Measurements from ENCODE around the gene VAV1. TPM values are rescaled to one million over a fixed set of nuclear protein-coding genes. Genes with fewer than 3 reads are reported as not detected.
"Not testable (repeated sequence)": the region's sequence is repeated elsewhere in the genome, so short reads cannot be mapped to it uniquely, and the experiment has no call there.

Gene VAV1
- total and polyA plus RNA-seq, 2 donors from 2014 or later, result 0.90 to 15.5 TPM

DNA sequence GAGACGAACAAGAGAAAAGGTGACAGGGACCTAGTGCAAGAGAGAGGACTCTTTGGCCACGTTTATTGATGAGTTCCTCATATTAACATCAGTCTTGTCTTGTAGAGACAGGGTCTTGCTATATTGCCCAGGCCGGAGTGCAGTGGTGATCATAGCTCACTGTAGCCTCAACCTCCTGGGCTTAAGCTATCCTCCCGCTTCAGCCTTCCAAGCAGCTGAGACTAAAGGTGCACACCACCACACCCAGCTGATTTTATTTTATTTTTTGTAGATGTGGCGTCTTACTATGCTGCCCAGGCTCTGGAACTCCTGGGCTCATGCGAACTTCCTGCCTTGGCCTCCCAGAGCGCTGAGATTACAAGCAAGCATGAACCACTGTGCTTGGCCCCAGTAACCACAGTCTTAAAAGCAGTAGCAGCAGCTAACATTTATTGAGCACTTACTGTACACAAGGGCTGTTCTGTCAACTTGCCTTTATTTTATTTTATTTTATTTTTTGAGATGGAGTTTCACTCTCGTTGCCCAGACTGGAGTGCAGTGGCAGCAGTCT is 4.2 kb upstream of the VAV1 start:
- no peaks in the 10 kb centered on the region for H3K36me3 ChIP-seq (ENCODE audit: control insufficient read depth in 2 of 3, insufficient read depth in 3 of 3, low read length in 3 of 3)
- TF ChIP-seq CTCF (IDR thresholded peaks at IDR 0.05; ENCODE audit: borderline replicate concordance, extremely low read depth, insufficient read depth), result no peak
- no peak for DNase-seq
- H3K9me3 ChIP-seq (ENCODE audit: control insufficient read depth in 2 of 3, insufficient read depth in 1 of 3, low read length in 3 of 3), result no peaks in the 10 kb centered on the region
- H3K4me3 ChIP-seq (ENCODE audit: low read length in 3 of 3), result no peak overlapping the region
- peak overlapping the region in 1 of 2 donors; percentile 3 for H3K27ac ChIP-seq (ENCODE audit: low read depth in 2 of 2, low read length in 2 of 2)
- intact Hi-C loops (cut with DNase I), result no loop called here
- no peaks in the 10 kb centered on the region for H3K27me3 ChIP-seq (ENCODE audit: control insufficient read depth, insufficient read depth, low read length)
- no peak for FAIRE-seq
- peaks cover 0 to 13% (median 0%) of the 10 kb centered on the region in 3 donors for H3K4me1 ChIP-seq (ENCODE audit: control insufficient read depth in 2 of 3, insufficient read depth in 2 of 3, low read depth in 1 of 3, low read length in 3 of 3)
- no peak overlapping the region for H3K9ac ChIP-seq (ENCODE audit: low read length in 3 of 3)

GRCh38 chr19:6769006-6769619 is 3.4 kb upstream of the VAV1 start:
- no peak overlapping the region for H3K9ac ChIP-seq (ENCODE audit: low read length in 3 of 3)
- H3K4me1 ChIP-seq (ENCODE audit: control insufficient read depth in 2 of 3, insufficient read depth in 2 of 3, low read depth in 1 of 3, low read length in 3 of 3), result peaks cover 0 to 13% (median 0%) of the 10 kb centered on the region in 3 donors
- no peaks in the 10 kb centered on the region for H3K27me3 ChIP-seq (ENCODE audit: control insufficient read depth, insufficient read depth, low read length)
- no peak for FAIRE-seq
- H3K27ac ChIP-seq (ENCODE audit: low read depth in 2 of 2, low read length in 2 of 2), result no peak overlapping the region
- DNase-seq, result no peak
- no peaks in the 10 kb centered on the region for H3K36me3 ChIP-seq (ENCODE audit: control insufficient read depth in 2 of 3, insufficient read depth in 3 of 3, low read length in 3 of 3)
- TF ChIP-seq CTCF (IDR thresholded peaks at IDR 0.05; ENCODE audit: borderline replicate concordance, extremely low read depth, insufficient read depth), result peak; percentile 13
- H3K9me3 ChIP-seq (ENCODE audit: control insufficient read depth in 2 of 3, insufficient read depth in 1 of 3, low read length in 3 of 3), result no peaks in the 10 kb centered on the region
- H3K4me3 ChIP-seq (ENCODE audit: low read length in 3 of 3), result no peak overlapping the region
- intact Hi-C loops (cut with DNase I), result no loop called here

- DNase-seq; H3K9me3 ChIP-seq (ENCODE audit: control insufficient read depth in 2 of 3, insufficient read depth in 1 of 3, low read length in 3 of 3); H3K4me1 ChIP-seq (ENCODE audit: control insufficient read depth in 2 of 3, insufficient read depth in 2 of 3, low read depth in 1 of 3, low read length in 3 of 3); H3K9ac ChIP-seq (ENCODE audit: low read length in 3 of 3); FAIRE-seq; H3K4me3 ChIP-seq (ENCODE audit: low read length in 3 of 3); H3K27ac ChIP-seq (ENCODE audit: low read depth in 2 of 2, low read length in 2 of 2); H3K27me3 ChIP-seq (ENCODE audit: control insufficient read depth, insufficient read depth, low read length); intact Hi-C loops (cut with DNase I); H3K36me3 ChIP-seq (ENCODE audit: control insufficient read depth in 2 of 3, insufficient read depth in 3 of 3, low read length in 3 of 3): not testable (repeated sequence)
Observed at GRCh38 chr19:6771648-6772027, 870 bp upstream of the VAV1 start.

- Histone ChIP-seq H3K27ac (ENCODE audit: low read depth in 2 of 2, low read length in 2 of 2) (peak overlapping the region in 1 of 2 donors; percentile 28), H3K4me3 (ENCODE audit: low read length in 3 of 3) (no peak overlapping the region), H3K9ac (ENCODE audit: low read length in 3 of 3) (no peak overlapping the region), H3K9me3 (ENCODE audit: control insufficient read depth in 2 of 3, insufficient read depth in 1 of 3, low read length in 3 of 3) (no peaks in the 10 kb centered on the region), H3K27me3 (ENCODE audit: control insufficient read depth, insufficient read depth, low read length) (no peaks in the 10 kb centered on the region), H3K4me1 (ENCODE audit: control insufficient read depth in 2 of 3, insufficient read depth in 2 of 3, low read depth in 1 of 3, low read length in 3 of 3) (no peaks in the 10 kb centered on the region), H3K36me3 (ENCODE audit: control insufficient read depth in 2 of 3, insufficient read depth in 3 of 3, low read length in 3 of 3) (no peaks in the 10 kb centered on the region)
- DNase-seq, result peak in 1 of 5 donors; percentile 64
- no peak for FAIRE-seq
- intact Hi-C loops (cut with DNase I), result no loop called here
- TF ChIP-seq CTCF (IDR thresholded peaks at IDR 0.05; ENCODE audit: borderline replicate concordance, extremely low read depth, insufficient read depth), result no peak
Observed at GRCh38 chr19:6772866-6773322, 386 bp downstream of the VAV1 start.
